Endothelial cell of hepatic sinusoid (primary cell): ENCODE results near the gene TMEM18.

Experiments
- in situ Hi-C: cut with HindIII; loops from 2 replicates; pipeline ENCODE4 v1.10.0; 2017; ENCODE audit warnings: low sequenced_read_pairs

TMEM18 gene

DNA sequence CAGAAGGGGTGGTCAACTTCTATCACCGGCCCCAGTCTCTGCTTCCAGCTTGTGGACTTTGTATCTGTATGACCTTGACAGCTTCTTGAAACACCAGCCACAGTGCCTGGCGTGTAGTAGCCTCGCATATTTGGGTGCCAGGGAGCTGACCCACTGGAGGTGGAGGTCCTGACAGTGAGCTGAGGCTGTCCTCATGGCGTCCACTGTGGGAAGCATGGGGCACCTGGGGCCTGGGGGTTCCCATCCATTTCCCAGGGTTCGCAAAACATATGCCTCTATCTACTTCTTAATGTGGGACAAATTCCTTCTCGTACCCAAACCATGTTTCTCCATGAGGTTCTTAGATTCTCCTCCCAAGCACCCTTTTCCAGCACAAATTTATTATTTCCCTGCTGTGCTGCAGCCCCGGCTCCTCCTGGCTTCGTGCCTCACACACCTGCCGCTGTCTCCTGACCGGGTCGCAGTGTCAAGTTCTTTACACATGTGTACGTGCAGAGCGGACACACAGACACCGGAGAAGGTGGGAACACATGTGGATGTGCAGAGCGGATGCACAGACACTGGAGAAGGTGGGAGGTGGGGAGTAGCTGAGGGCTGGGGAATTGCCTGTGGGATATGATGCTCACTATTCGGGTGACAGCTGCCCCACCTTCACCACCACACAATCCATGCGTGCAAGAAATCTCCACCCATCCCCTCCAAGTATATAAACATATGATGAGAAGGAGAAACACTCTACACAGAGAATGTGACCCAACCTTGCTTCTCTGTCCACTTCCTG, 23.4 kb downstream of the TMEM18 start:
- in situ Hi-C loops, result no loop called here

DNA sequence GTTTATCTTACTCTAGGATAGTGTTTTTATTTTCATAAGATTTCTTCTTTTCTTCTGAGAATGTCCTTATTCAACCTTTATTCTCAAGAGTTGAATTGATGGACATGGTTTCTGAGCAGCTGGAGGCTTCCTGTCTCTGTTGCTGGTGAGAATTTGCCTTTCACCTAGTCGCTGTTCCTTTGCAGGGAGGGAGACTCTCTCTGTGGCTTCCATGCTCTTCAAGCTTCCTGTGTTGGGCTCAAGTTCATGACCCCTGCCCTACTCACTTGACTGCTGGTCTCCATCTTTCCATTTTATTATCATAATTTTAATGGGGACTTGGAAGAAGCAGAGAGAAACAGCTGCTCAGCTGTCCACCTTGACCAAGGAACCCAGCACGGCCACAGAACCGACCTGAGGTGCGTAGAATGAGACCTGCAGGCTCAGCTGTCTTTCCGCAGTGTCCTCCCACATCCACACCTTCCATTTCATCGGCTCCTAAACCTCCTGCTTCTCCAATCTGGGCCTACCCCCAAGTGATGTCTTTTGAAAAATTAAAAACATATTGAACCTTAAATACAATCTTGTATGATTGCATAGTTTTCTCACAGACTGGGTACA, 24.2 kb downstream of the TMEM18 start:
- in situ Hi-C loops, result no loop called here

GRCh38 chr2:651951-652373, 25.2 kb downstream of the TMEM18 start:
- in situ Hi-C loops, result no loop called here

DNA sequence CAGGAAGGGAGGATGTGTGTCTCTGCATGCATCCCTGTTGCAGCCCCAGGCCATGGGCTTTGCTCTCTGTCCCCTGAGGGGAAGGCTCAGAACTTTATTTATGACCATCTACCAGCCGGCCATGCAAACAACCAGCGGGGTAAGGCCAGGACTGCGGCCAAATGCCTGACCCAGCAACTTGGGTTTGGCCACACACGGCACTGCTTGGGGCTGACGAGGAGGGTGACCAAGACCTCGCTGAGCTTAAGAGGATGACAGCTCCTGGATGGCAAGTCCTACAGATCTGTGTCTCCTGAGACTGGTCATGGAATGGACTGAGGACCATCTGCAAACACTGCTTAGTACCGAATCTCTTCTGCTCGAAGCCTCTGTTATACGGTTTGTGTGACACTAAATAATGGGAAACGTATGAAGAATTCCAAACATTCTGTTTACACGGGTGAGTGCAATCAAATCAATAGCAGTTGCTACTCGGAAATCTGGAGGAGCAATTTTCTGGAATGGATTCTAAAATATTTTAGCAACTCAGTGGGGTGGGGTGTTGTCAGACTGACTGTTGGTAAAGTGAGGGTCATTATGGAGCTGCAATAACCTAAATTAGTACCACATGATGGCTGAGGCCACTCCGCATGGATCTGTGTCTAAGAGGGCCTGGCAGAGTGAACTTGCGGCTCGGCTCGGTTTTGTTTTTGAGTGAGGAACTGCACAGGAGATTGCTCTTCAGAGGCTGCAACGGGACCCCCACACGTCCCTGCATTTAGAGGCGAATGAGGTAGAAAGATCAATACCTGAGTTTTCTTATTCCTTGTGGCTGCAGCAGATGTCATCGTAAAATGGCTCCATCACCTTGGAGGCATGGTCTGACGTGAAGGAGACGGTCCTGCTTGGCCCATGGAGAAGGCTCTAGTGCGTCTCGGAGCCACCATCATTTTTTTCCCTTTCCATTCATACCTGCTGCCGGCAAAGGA, 26.6 kb downstream of the TMEM18 start:
- in situ Hi-C loops, result no loop called here

- in situ Hi-C loops, result no loop called here
Observed at GRCh38 chr2:649426-650342, 27.5 kb downstream of the TMEM18 start.

DNA sequence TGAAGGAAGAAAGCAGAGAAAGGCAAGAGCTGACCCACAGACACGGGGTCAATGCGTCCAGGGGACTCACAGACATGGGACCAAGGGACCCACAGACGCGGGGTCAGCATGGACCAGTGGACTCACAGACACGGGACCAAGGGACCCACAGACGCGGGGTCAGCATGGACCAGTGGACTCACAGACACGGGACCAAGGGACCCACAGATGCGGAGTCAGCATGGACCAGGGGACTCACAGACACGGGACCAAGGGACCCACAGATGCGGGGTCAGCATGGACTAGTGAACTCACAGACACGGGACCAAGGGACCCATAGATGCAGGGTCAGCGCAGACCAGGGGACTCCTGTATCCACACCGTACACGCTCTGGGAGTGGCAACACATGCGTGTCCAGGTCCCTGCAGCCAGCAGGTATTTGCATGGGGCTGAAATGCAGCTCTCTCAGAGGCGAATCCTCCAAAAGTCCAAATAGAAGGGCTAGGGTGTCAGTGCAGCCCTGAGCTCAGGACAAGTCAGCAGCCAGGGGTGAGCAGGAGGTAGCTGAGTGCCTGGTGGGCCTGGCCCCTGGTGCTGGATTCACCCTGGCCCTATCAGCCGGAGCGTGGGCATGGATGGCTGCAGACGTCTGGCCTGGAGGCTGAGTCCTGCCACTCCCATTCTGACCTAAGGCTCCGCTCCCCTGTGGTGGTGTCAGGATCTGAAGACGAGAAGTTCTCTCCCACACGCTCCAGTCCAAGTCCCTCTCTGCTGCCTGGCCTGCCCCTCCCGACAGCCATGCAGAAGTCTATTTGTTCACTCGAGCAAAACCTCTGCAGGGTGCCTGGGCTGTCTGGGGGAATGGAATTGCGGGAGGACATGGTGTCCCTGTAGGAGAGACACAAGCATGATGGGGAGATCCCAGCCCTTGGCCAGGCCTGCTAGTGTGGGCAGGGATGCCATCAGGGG, 28.5 kb downstream of the TMEM18 start:
- in situ Hi-C loops, result no loop called here

DNA sequence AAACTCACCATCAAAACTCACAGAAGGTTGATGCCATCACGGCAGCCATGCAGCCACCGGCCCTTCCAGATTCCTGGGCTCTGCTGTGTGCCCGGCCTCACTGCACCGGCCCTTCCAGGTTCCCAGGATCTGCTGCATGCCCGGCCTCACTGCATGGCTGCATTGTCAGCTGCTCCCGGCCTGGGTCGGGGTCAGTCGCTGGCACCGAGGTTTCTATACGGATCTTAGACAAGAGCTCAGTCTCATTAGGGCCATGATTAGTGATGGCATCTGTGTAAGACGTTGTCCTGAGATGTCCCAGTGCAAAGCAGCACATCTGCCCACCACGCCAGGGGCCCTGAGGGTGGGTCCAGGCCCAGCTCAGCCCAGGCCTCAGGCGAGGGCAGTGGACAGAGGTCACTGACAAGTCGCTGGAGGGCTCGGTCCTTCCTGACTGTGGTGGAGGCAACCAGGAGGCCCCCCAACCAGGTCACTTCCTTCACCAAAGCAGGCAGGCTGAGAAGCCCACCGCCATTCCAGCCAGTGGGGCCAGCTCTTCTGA, 29.4 kb downstream of the TMEM18 start:
- in situ Hi-C loops, result no loop called here

DNA sequence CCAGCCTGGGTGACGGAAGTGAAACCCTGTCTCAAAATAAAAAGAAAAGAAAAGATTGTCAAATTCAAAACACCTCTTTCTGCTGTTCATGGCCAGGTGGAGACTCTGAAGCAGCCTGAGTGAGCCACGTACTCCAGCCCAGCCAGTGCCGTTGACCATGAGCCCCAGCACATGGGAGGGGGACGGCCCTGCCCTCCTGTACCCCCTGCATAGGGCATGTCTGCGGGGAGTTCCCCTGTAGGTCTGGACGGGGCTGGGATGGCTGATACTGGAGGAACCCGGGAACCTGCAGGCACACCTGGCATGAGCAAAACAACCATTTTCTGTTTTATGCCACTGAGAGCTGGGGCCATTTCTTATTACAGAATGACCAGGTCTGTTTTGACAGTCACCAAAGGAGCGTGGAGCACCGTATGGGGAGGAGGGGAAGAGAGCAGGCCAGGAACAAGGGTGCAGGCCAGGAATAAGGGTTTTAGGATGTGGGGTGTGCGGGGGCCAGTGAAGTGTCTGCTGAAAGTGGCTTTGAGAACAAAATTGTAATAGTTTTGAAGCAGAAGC, 30.1 kb downstream of the TMEM18 start:
- in situ Hi-C loops, result no loop called here

DNA sequence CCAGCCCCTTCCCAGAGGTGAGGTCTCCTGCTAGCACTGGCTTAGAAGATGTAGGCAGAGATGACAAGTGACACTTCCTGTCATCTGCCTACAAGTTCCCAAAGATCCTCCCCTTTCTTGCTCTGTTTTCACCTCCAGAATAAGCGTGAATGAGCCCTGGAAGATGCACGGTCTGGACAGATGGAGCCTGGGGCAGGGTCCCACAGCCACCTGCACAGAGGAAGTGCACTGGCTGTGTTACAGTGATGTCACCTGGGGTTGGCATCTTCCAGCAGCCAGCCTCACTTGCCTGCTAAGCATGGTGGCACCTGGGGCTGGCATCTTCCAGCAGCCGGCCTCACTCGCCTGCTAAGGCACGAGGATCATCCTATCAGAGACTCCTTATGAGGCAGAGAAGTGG, 32.3 kb downstream of the TMEM18 start:
- in situ Hi-C loops, result no loop called here

- in situ Hi-C loops, result no loop called here
Observed at GRCh38 chr2:643761-644160, 33.4 kb downstream of the TMEM18 start.

- in situ Hi-C loops, result no loop called here
Observed at GRCh38 chr2:643334-643733, 33.9 kb downstream of the TMEM18 start.

DNA sequence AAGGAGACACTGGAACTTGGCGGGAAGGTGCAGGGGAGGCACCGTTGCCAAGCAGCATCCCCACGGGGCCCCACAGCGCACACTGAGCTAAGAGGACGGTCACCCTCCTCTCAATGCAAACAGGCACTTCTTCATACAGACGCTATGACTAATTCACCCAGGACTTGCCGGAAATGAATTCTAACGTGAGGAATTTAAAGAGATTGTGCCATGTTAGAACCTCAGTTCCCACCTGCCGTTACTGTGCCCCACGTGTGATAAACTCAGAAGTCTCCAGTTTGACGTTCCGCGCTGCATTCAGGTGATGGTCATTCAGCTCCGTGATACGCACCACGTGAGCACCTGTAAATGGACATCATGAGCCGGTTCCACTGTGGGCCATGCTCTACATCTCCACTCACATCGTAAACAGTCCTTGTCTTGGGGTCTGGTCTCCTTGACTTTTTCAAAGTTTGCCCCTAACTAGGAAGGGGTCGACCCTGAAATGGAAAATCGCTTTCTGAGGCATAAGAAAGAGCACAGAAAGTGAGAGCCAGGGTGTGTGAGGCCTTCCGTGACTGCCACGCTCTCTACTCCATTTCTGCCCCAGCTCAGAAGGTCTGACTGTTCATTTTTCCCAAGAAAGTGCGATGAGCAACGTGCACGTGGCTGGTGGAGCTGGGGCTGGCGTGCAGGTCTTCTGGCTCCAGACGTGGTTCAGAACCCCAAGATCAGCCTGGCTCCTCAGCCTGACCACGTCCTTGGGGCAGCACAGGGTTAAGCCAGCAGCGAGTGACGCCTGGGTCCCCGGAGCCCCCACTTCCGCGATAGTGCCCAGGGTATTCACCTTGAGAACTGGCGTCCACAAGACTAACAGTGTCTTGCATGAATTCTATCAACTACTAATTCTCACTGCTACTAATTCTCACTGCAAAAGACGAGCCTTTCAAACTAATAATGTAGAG, 35.1 kb downstream of the TMEM18 start:
- in situ Hi-C loops, result no loop called here

DNA sequence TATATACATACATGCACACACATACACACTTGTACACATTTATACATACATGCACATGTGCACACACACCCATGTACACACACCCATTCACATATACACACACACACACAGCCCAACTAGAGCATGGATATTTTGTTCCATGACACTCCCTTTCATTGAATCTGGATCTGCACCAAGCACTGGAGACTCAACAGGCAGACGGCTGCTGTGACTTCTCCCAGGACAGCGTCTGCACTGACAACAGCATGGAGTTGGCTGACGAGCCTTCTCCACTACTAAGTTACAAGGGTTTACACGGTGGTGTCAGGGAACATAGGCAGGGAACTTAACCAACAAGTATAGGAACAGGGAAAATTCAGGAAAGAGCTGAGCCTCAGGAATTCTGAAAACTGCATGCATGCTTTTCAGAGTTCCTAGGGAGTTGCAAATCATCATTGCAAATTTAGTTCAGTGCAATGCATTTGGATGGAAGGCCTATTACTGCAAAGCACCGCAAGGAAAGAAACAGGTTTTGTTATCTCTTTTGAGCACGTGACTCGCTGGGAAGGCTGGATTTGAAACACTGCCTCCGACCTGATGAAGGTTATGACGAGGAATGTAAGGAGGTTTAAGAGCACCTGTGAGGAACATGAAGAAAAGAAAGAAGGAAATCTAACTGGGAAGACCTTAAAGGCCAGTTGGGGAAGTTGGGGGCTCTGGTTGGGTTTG, 35.9 kb downstream of the TMEM18 start:
- in situ Hi-C loops, result no loop called here

- in situ Hi-C loops, result no loop called here
Observed at GRCh38 chr2:639703-640102, 37.5 kb downstream of the TMEM18 start.

GRCh38 chr2:637804-638203, 39.4 kb downstream of the TMEM18 start:
- in situ Hi-C loops, result no loop called here

DNA sequence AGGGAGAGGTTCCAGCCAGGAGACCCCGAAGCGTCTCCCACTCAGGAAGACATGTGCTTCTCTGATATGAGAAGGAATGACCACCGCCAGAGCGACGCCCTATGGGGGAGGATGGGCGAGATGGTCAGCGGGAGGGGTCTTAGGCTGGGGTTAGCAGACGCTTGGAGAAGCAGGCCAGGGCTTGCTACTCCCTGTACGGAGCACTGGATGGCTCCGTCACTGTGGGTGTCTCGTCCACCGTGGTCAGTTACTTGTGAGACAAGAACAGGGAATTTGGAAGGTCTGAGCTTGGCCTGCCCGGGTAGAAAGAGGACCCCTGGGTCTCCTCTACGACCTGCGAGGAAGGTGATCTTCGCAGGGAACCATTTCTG, 39.8 kb downstream of the TMEM18 start:
- in situ Hi-C loops, result no loop called here
